T-helper 2 cell treated with Interferon-gamma antibody and Interleukin-4, amounts not matched to agents 100 ng/mL and 5 ng/mL, for 36 hours (primary cell): ENCODE measurements around the gene MMP7. TPM values are rescaled to one million over a fixed set of nuclear protein-coding genes. Genes with fewer than 3 reads are reported as not detected.

Experiments used
- total RNA-seq: library from RNA; stranded (reverse); gene quantifications from 2 replicates; pipeline ENCODE4 v1.2.3, GENCODE V29; 2022

Gene MMP7
- total RNA-seq, 1 donor from 2014 or later: not detected

Other genes starting within 250 kb of the MMP7 start
- 70.6 and 71.3 TPM in 2 replicates for gene BIRC3, start 213.3 kb downstream of the MMP7 start, total RNA-seq
- 28.2 and 31.3 TPM in 2 replicates for gene BIRC2, start 183.5 kb downstream of the MMP7 start, total RNA-seq
- gene TMEM123, start 78.0 kb downstream of the MMP7 start, total RNA-seq: 380 and 403 TPM in 2 replicates
- gene MMP20, start 94.6 kb upstream of the MMP7 start, total RNA-seq: not detected in 2 replicates
- gene MMP27, start 175.0 kb upstream of the MMP7 start, total RNA-seq: not detected in 2 replicates
- not detected in 2 replicates for gene MMP8, start 194.2 kb upstream of the MMP7 start, total RNA-seq
- gene MMP10, start 249.9 kb upstream of the MMP7 start, total RNA-seq: not detected in 2 replicates